ENCODE data around the gene PTPRM. TPM values are rescaled to one million over a fixed set of nuclear protein-coding genes. Genes with fewer than 3 reads are reported as not detected.

PTPRM gene
- total and polyA plus RNA-seq, 2 of the 8 experiments (the other 6 are each of a cell fraction or from before 2014, with no cell fraction given): 4.1 to 7.0 TPM

Small RNA genes within 50 kb of the gene (small RNA-seq; reads per million reads assigned to genes)
- not detected for gene AP001094.1 (ENCODE audit: insufficient read depth)
- not detected for gene RF00012 (ENCODE audit: insufficient read depth)
